ENCODE measurements around the gene PCDHGB6. TPM values are rescaled to one million over a fixed set of nuclear protein-coding genes. Genes with fewer than 3 reads are reported as not detected.

PCDHGB6 gene
- total and polyA plus RNA-seq, 2 donors (not counting 3 experiments of a cell fraction or from before 2014, with no cell fraction given) = 2.3 to 4.8 TPM

GRCh38 chr5:141441571-141442170 is 33.9 kb downstream of the PCDHGB6 start:
- no peak overlapping the region for H3K27ac ChIP-seq (ENCODE audit: insufficient read depth, low read depth, low read length)
- dilution Hi-C loops (cut with MboI; ENCODE audit: extremely low pct_ligation_motif_present, low sequenced_read_pairs) (no loop called here), intact Hi-C loops (cut with micrococcal nuclease) (no loop called here)
- H3K4me2 ChIP-seq (ENCODE audit: insufficient read depth, low read length) = no peak overlapping the region
- no peak for DNase-seq (ENCODE audit: low read depth, low spot score)
- H3K36me3 ChIP-seq (ENCODE audit: control insufficient read depth in 2 of 2, extremely low read depth in 1 of 2, insufficient read depth in 2 of 2, low read length in 2 of 2) = no peaks in the 10 kb centered on the region
- no peak for TF ChIP-seq FOS (IDR thresholded peaks at IDR 0.05; ENCODE audit: borderline replicate concordance, insufficient read depth, low read length)
- TF ChIP-seq EZH2 (IDR thresholded peaks at IDR 0.05; ENCODE audit: borderline replicate concordance, low read depth, low read length, severe bottlenecking) = no peak
- no peak for TF ChIP-seq CTCF (IDR thresholded peaks at IDR 0.05; ENCODE audit: extremely low read depth in 1 of 2, insufficient read depth in 1 of 2, low read depth in 1 of 2, low read length in 2 of 2)
- TF ChIP-seq POLR2A (IDR thresholded peaks at IDR 0.05; ENCODE audit: low read depth, low read length) = no peak
- no peak for TF ChIP-seq JUN (IDR thresholded peaks at IDR 0.05; ENCODE audit: borderline replicate concordance, insufficient read depth, insufficient read length, low read depth)
- TF ChIP-seq GATA2 (IDR thresholded peaks at IDR 0.05; ENCODE audit: insufficient read depth, insufficient read length, low read depth, low read length) = no peak
- no peak for TF ChIP-seq MAX (IDR thresholded peaks at IDR 0.05; ENCODE audit: insufficient read depth, insufficient read length)
- no peak for TF ChIP-seq POLR2AphosphoS5 (IDR thresholded peaks at IDR 0.05; ENCODE audit: insufficient read depth, low read depth, low read length)
- no peak for TF ChIP-seq MYC (IDR thresholded peaks at IDR 0.05; ENCODE audit: low read depth, low read length)
- H3K9ac ChIP-seq (replicated peaks; ENCODE audit: extremely low read depth, insufficient read depth, low read length) = no peak overlapping the region
- BruUV-seq (replicated peaks) = no TSS peak
- H3K4me1 ChIP-seq (ENCODE audit: control insufficient read depth, extremely low read depth, insufficient read depth, low read length) = no peaks in the 10 kb centered on the region
- no peaks in the 10 kb centered on the region for H3K9me1 ChIP-seq (replicated peaks; ENCODE audit: control insufficient read depth, extremely low read depth, insufficient read depth, low read length)
- H4K20me1 ChIP-seq (replicated peaks; ENCODE audit: control insufficient read depth, extremely low read depth, insufficient read depth, low read length) = no peaks in the 10 kb centered on the region
- no peaks in the 10 kb centered on the region for H3K9me3 ChIP-seq (replicated peaks; ENCODE audit: control insufficient read depth, insufficient read depth, low read length)
- ChIA-PET POLR2A (no interaction called here), CTCF (interaction anchor here (1.2 to 1.6 kb wide), 3 partner anchors 11 to 116 kb away, joined by 3 to 6 read pairs (median 4); partner anchors contain the start of genes PCDHGA12 and PCDHGB6)
- peaks cover 0 to 4% of the 10 kb centered on the region in 2 experiments for H3K27me3 ChIP-seq (ENCODE audit: control insufficient read depth in 2 of 2, insufficient read depth in 2 of 2, low read length in 2 of 2)
- no peak for FAIRE-seq
- H3K79me2 ChIP-seq (ENCODE audit: control insufficient read depth, insufficient read depth, low read length) = no peaks in the 10 kb centered on the region
- no peak overlapping the region for H2AFZ ChIP-seq (ENCODE audit: low read depth, low read length)
- H3K4me3 ChIP-seq (replicated peaks in 1 of 3; ENCODE audit: insufficient read depth in 1 of 3, low read depth in 1 of 3, low read length in 3 of 3) = no peak overlapping the region

Other genes with a start within 250 kb of the PCDHGB6 start
Only the 30 nearest of the 37 such genes appear.
- 0.62 and 0.81 TPM in 2 replicates for gene PCDHB10, start 215.7 kb upstream of the PCDHGB6 start, total RNA-seq
- gene PCDHB10, start 215.7 kb upstream of the PCDHGB6 start, polyA plus RNA-seq = 0.51 and 0.68 TPM in 2 replicates
- gene PCDHB11, start 208.4 kb upstream of the PCDHGB6 start, total RNA-seq = 0.16 and 0.18 TPM in 2 replicates
- gene PCDHB11, start 208.4 kb upstream of the PCDHGB6 start, polyA plus RNA-seq = 0.11 and 0.13 TPM in 2 replicates
- gene PCDHB12, start 199.3 kb upstream of the PCDHGB6 start, total RNA-seq = 0.18 and 0.20 TPM in 2 replicates
- gene PCDHB12, start 199.3 kb upstream of the PCDHGB6 start, polyA plus RNA-seq = 0.36 and 0.41 TPM in 2 replicates
- gene PCDHB13, start 194.1 kb upstream of the PCDHGB6 start, total RNA-seq = 0.65 and 0.77 TPM in 2 replicates
- 0.57 and 0.64 TPM in 2 replicates for gene PCDHB13, start 194.1 kb upstream of the PCDHGB6 start, polyA plus RNA-seq
- gene PCDHB14, start 184.7 kb upstream of the PCDHGB6 start, total RNA-seq = 0.55 and 1.0 TPM in 2 replicates
- 0.72 and 0.73 TPM in 2 replicates for gene PCDHB14, start 184.7 kb upstream of the PCDHGB6 start, polyA plus RNA-seq
- gene PCDHB15, start 162.6 kb upstream of the PCDHGB6 start, total RNA-seq = 0.55 and 0.69 TPM in 2 replicates
- 0.51 and 0.55 TPM in 2 replicates for gene PCDHB15, start 162.6 kb upstream of the PCDHGB6 start, polyA plus RNA-seq
- 0.39 and 0.46 TPM in 2 replicates for gene SLC25A2, start 104.0 kb upstream of the PCDHGB6 start, total RNA-seq
- gene SLC25A2, start 104.0 kb upstream of the PCDHGB6 start, polyA plus RNA-seq = not detected in 2 replicates
- gene TAF7, start 87.2 kb upstream of the PCDHGB6 start, total RNA-seq = 55.0 and 62.0 TPM in 2 replicates
- gene TAF7, start 87.2 kb upstream of the PCDHGB6 start, polyA plus RNA-seq = 14.2 and 21.8 TPM in 2 replicates
- gene PCDHGA1, start 77.5 kb upstream of the PCDHGB6 start, total RNA-seq = 0.22 and 0.30 TPM in 2 replicates
- 0.44 and 0.45 TPM in 2 replicates for gene PCDHGA1, start 77.5 kb upstream of the PCDHGB6 start, polyA plus RNA-seq
- 0.58 and 1.2 TPM in 2 replicates for gene PCDHGA2, start 69.3 kb upstream of the PCDHGB6 start, total RNA-seq
- gene PCDHGA2, start 69.3 kb upstream of the PCDHGB6 start, polyA plus RNA-seq = 1.9 and 2.0 TPM in 2 replicates
- gene PCDHGA3, start 64.2 kb upstream of the PCDHGB6 start, total RNA-seq = 1.1 and 1.2 TPM in 2 replicates
- 0.88 and 1.2 TPM in 2 replicates for gene PCDHGA3, start 64.2 kb upstream of the PCDHGB6 start, polyA plus RNA-seq
- 0.58 and 0.62 TPM in 2 replicates for gene PCDHGB1, start 57.9 kb upstream of the PCDHGB6 start, total RNA-seq
- gene PCDHGB1, start 57.9 kb upstream of the PCDHGB6 start, polyA plus RNA-seq = 0.39 and 0.48 TPM in 2 replicates
- gene PCDHGA4, start 53.0 kb upstream of the PCDHGB6 start, total RNA-seq = 3.0 TPM in 2 replicates
- gene PCDHGA4, start 53.0 kb upstream of the PCDHGB6 start, polyA plus RNA-seq = 2.4 and 2.6 TPM in 2 replicates
- gene PCDHGB2, start 48.0 kb upstream of the PCDHGB6 start, total RNA-seq = 1.9 and 2.9 TPM in 2 replicates
- 1.1 TPM in 2 replicates for gene PCDHGB2, start 48.0 kb upstream of the PCDHGB6 start, polyA plus RNA-seq
- gene PCDHGA5, start 43.9 kb upstream of the PCDHGB6 start, total RNA-seq = 0.78 and 0.93 TPM in 2 replicates
- gene PCDHGA5, start 43.9 kb upstream of the PCDHGB6 start, polyA plus RNA-seq = 0.36 and 0.51 TPM in 2 replicates
- gene PCDHGB3, start 37.8 kb upstream of the PCDHGB6 start, total RNA-seq = 1.7 and 2.0 TPM in 2 replicates
- gene PCDHGB3, start 37.8 kb upstream of the PCDHGB6 start, polyA plus RNA-seq = 1.4 and 1.8 TPM in 2 replicates
- gene PCDHGA6, start 34.1 kb upstream of the PCDHGB6 start, total RNA-seq = 2.7 and 2.9 TPM in 2 replicates
- 2.6 and 2.7 TPM in 2 replicates for gene PCDHGA6, start 34.1 kb upstream of the PCDHGB6 start, polyA plus RNA-seq
- gene PCDHGA7, start 25.3 kb upstream of the PCDHGB6 start, total RNA-seq = 1.5 and 1.8 TPM in 2 replicates
- gene PCDHGA7, start 25.3 kb upstream of the PCDHGB6 start, polyA plus RNA-seq = 0.68 and 0.84 TPM in 2 replicates
- gene PCDHGB4, start 20.3 kb upstream of the PCDHGB6 start, total RNA-seq = 4.4 and 6.5 TPM in 2 replicates
- gene PCDHGB4, start 20.3 kb upstream of the PCDHGB6 start, polyA plus RNA-seq = 6.9 and 8.1 TPM in 2 replicates
- gene PCDHGA8, start 15.4 kb upstream of the PCDHGB6 start, total RNA-seq = 0.53 and 0.95 TPM in 2 replicates
- gene PCDHGA8, start 15.4 kb upstream of the PCDHGB6 start, polyA plus RNA-seq = 0.43 and 0.44 TPM in 2 replicates
- 11.4 and 14.4 TPM in 2 replicates for gene PCDHGB5, start 10.1 kb upstream of the PCDHGB6 start, total RNA-seq
- gene PCDHGB5, start 10.1 kb upstream of the PCDHGB6 start, polyA plus RNA-seq = 7.9 and 10.1 TPM in 2 replicates
- gene PCDHGA9, start 5.2 kb upstream of the PCDHGB6 start, total RNA-seq = 3.5 and 3.9 TPM in 2 replicates
- gene PCDHGA9, start 5.2 kb upstream of the PCDHGB6 start, polyA plus RNA-seq = 1.1 and 1.2 TPM in 2 replicates
- gene PCDHGA10, start 5.0 kb downstream of the PCDHGB6 start, total RNA-seq = 4.4 and 5.8 TPM in 2 replicates
- 3.6 and 3.7 TPM in 2 replicates for gene PCDHGA10, start 5.0 kb downstream of the PCDHGB6 start, polyA plus RNA-seq
- gene PCDHGB7, start 9.7 kb downstream of the PCDHGB6 start, total RNA-seq = 12.6 and 13.0 TPM in 2 replicates
- 6.5 and 6.9 TPM in 2 replicates for gene PCDHGB7, start 9.7 kb downstream of the PCDHGB6 start, polyA plus RNA-seq
- gene PCDHGA11, start 13.0 kb downstream of the PCDHGB6 start, total RNA-seq = 10.3 and 11.5 TPM in 2 replicates
- 8.0 and 8.1 TPM in 2 replicates for gene PCDHGA11, start 13.0 kb downstream of the PCDHGB6 start, polyA plus RNA-seq
- 7.6 and 9.9 TPM in 2 replicates for gene PCDHGA12, start 22.5 kb downstream of the PCDHGB6 start, total RNA-seq
- 3.2 and 4.2 TPM in 2 replicates for gene PCDHGA12, start 22.5 kb downstream of the PCDHGB6 start, polyA plus RNA-seq
- gene PCDHGC3, start 67.9 kb downstream of the PCDHGB6 start, total RNA-seq = 25.4 and 36.1 TPM in 2 replicates
- 9.2 and 14.9 TPM in 2 replicates for gene PCDHGC3, start 67.9 kb downstream of the PCDHGB6 start, polyA plus RNA-seq
- gene PCDHGC4, start 77.0 kb downstream of the PCDHGB6 start, total RNA-seq = 0.90 and 2.1 TPM in 2 replicates
- gene PCDHGC4, start 77.0 kb downstream of the PCDHGB6 start, polyA plus RNA-seq = 0.25 and 0.32 TPM in 2 replicates
- gene PCDHGC5, start 81.1 kb downstream of the PCDHGB6 start, total RNA-seq = 0.60 and 1.2 TPM in 2 replicates
- gene PCDHGC5, start 81.1 kb downstream of the PCDHGB6 start, polyA plus RNA-seq = 0.21 and 0.48 TPM in 2 replicates
- 103 and 105 TPM in 2 replicates for gene DIAPH1, start 211.0 kb downstream of the PCDHGB6 start, total RNA-seq
- 59.2 and 68.6 TPM in 2 replicates for gene DIAPH1, start 211.0 kb downstream of the PCDHGB6 start, polyA plus RNA-seq